Measurements from ENCODE around the gene CRIP2.

The CRIP2 gene

GRCh38 chr14:105489542-105490266 lies 15.1 kb downstream of the CRIP2 start:
- peak; percentile 91 for DNase-seq

GRCh38 chr14:105490267-105490571 lies 15.6 kb downstream of the CRIP2 start:
- no peak for DNase-seq

GRCh38 chr14:105490572-105491365 lies 16.1 kb downstream of the CRIP2 start, which contains the start of gene TEDC1:
Gene TEDC1 (plus strand): TSS chr14:105491246. CDS start chr14:105491376, 130 bp downstream.
- DNase-seq: peak; percentile 99

GRCh38 chr14:105491366-105491973 lies 16.8 kb downstream of the CRIP2 start:
- DNase-seq: peak; percentile 76

- no peak for DNase-seq
Measured at GRCh38 chr14:105492031-105492970, 17.7 kb downstream of the CRIP2 start.

- no peak for DNase-seq
Measured at GRCh38 chr14:105492971-105493871, 18.6 kb downstream of the CRIP2 start.

- no peak for DNase-seq
Measured at GRCh38 chr14:105493921-105494605, 19.4 kb downstream of the CRIP2 start.

GRCh38 chr14:105494606-105494929 lies 19.9 kb downstream of the CRIP2 start:
- DNase-seq: no peak

GRCh38 chr14:105495101-105495989 lies 20.7 kb downstream of the CRIP2 start:
- DNase-seq: no peak

- no peak for DNase-seq
Measured at GRCh38 chr14:105495990-105496830, 21.6 kb downstream of the CRIP2 start.

GRCh38 chr14:105496831-105497591 lies 22.4 kb downstream of the CRIP2 start:
- DNase-seq: no peak

- DNase-seq: no peak
Measured at GRCh38 chr14:105497671-105498429, 23.2 kb downstream of the CRIP2 start.

- DNase-seq: no peak
Measured at GRCh38 chr14:105498430-105499255, 24.0 kb downstream of the CRIP2 start.

GRCh38 chr14:105499256-105500035 lies 24.8 kb downstream of the CRIP2 start:
- DNase-seq: no peak

GRCh38 chr14:105500036-105500725 lies 25.6 kb downstream of the CRIP2 start:
- DNase-seq: no peak
